ENCODE data around the gene UBE3C.

Gene UBE3C

GRCh38 chr7:157113607-157114006 lies 25.1 kb upstream of the UBE3C start:
- Histone ChIP-seq H3K4me1 (ENCODE audit: control insufficient read depth, insufficient read depth, low read length, unreplicated experiment) (no peaks in the 10 kb centered on the region), H3K27ac (ENCODE audit: low read depth, low read length) (no peak overlapping the region), H2AFZ (ENCODE audit: low read length, unreplicated experiment) (no peak overlapping the region), H3K79me2 (ENCODE audit: control insufficient read depth, insufficient read depth, low read length, unreplicated experiment) (no peaks in the 10 kb centered on the region), H3K4me3 (ENCODE audit: low read depth, low read length) (no peak overlapping the region), H3K36me3 (ENCODE audit: insufficient read depth, low read length) (no peaks in the 10 kb centered on the region), H3K27me3 (ENCODE audit: insufficient read depth, low read length) (peaks cover 60% of the 10 kb centered on the region)

- H3K36me3 ChIP-seq (ENCODE audit: insufficient read depth, low read length) = no peaks in the 10 kb centered on the region
- H3K4me3 ChIP-seq (ENCODE audit: low read depth, low read length) = no peak overlapping the region
- H3K27ac ChIP-seq (ENCODE audit: low read depth, low read length) = no peak overlapping the region
- no peaks in the 10 kb centered on the region for H3K79me2 ChIP-seq (ENCODE audit: control insufficient read depth, insufficient read depth, low read length, unreplicated experiment)
- H3K27me3 ChIP-seq (ENCODE audit: insufficient read depth, low read length) = peaks cover 43% of the 10 kb centered on the region
- no peaks in the 10 kb centered on the region for H3K4me1 ChIP-seq (ENCODE audit: control insufficient read depth, insufficient read depth, low read length, unreplicated experiment)
- no peak overlapping the region for H2AFZ ChIP-seq (ENCODE audit: low read length, unreplicated experiment)
These were observed 22.0 kb upstream of the UBE3C start for GRCh38 chr7:157116762-157117161.

- H3K79me2 ChIP-seq (ENCODE audit: control insufficient read depth, insufficient read depth, low read length, unreplicated experiment) = no peaks in the 10 kb centered on the region
- no peaks in the 10 kb centered on the region for H3K36me3 ChIP-seq (ENCODE audit: insufficient read depth, low read length)
- no peaks in the 10 kb centered on the region for H3K4me1 ChIP-seq (ENCODE audit: control insufficient read depth, insufficient read depth, low read length, unreplicated experiment)
- H2AFZ ChIP-seq (ENCODE audit: low read length, unreplicated experiment) = no peak overlapping the region
- no peak overlapping the region for H3K4me3 ChIP-seq (ENCODE audit: low read depth, low read length)
- H3K27me3 ChIP-seq (ENCODE audit: insufficient read depth, low read length) = peaks cover 36% of the 10 kb centered on the region
- H3K27ac ChIP-seq (ENCODE audit: low read depth, low read length) = no peak overlapping the region
These were observed 20.9 kb upstream of the UBE3C start for GRCh38 chr7:157117796-157118195.

- Histone ChIP-seq H3K4me3 (ENCODE audit: low read depth, low read length) (no peak overlapping the region), H3K79me2 (ENCODE audit: control insufficient read depth, insufficient read depth, low read length, unreplicated experiment) (no peaks in the 10 kb centered on the region), H3K27me3 (ENCODE audit: insufficient read depth, low read length) (peaks cover 14% of the 10 kb centered on the region; the same call in 1 of the 2 replicates), H3K36me3 (ENCODE audit: insufficient read depth, low read length) (no peaks in the 10 kb centered on the region), H2AFZ (ENCODE audit: low read length, unreplicated experiment) (no peak overlapping the region), H3K27ac (ENCODE audit: low read depth, low read length) (no peak overlapping the region), H3K4me1 (ENCODE audit: control insufficient read depth, insufficient read depth, low read length, unreplicated experiment) (no peaks in the 10 kb centered on the region)
These were observed 18.5 kb upstream of the UBE3C start for GRCh38 chr7:157120181-157120580.

GRCh38 chr7:157121184-157121715 lies 17.5 kb upstream of the UBE3C start:
- Histone ChIP-seq H3K4me3 (ENCODE audit: low read depth, low read length) (no peak overlapping the region), H3K79me2 (ENCODE audit: control insufficient read depth, insufficient read depth, low read length, unreplicated experiment) (no peaks in the 10 kb centered on the region), H3K4me1 (ENCODE audit: control insufficient read depth, insufficient read depth, low read length, unreplicated experiment) (no peaks in the 10 kb centered on the region), H3K27me3 (ENCODE audit: insufficient read depth, low read length) (peaks cover 6% of the 10 kb centered on the region; the same call in 1 of the 2 replicates), H3K36me3 (ENCODE audit: insufficient read depth, low read length) (no peaks in the 10 kb centered on the region), H2AFZ (ENCODE audit: low read length, unreplicated experiment) (no peak overlapping the region), H3K27ac (ENCODE audit: low read depth, low read length) (no peak overlapping the region)

- Histone ChIP-seq H3K27ac (ENCODE audit: low read depth, low read length) (no peak overlapping the region), H3K4me1 (ENCODE audit: control insufficient read depth, insufficient read depth, low read length, unreplicated experiment) (no peaks in the 10 kb centered on the region), H3K27me3 (ENCODE audit: insufficient read depth, low read length) (peaks cover 2% of the 10 kb centered on the region; the same call in 1 of the 2 replicates), H2AFZ (ENCODE audit: low read length, unreplicated experiment) (no peak overlapping the region), H3K79me2 (ENCODE audit: control insufficient read depth, insufficient read depth, low read length, unreplicated experiment) (no peaks in the 10 kb centered on the region), H3K36me3 (ENCODE audit: insufficient read depth, low read length) (no peaks in the 10 kb centered on the region), H3K4me3 (ENCODE audit: low read depth, low read length) (no peak overlapping the region)
These were observed 15.8 kb upstream of the UBE3C start for GRCh38 chr7:157122800-157123495.

GRCh38 chr7:157124690-157125089 lies 14.0 kb upstream of the UBE3C start:
- Histone ChIP-seq H3K27ac (ENCODE audit: low read depth, low read length) (no peak overlapping the region), H3K27me3 (ENCODE audit: insufficient read depth, low read length) (peaks cover 5% of the 10 kb centered on the region; the same call in 1 of the 2 replicates), H3K4me3 (ENCODE audit: low read depth, low read length) (no peak overlapping the region), H3K4me1 (ENCODE audit: control insufficient read depth, insufficient read depth, low read length, unreplicated experiment) (no peaks in the 10 kb centered on the region), H2AFZ (ENCODE audit: low read length, unreplicated experiment) (no peak overlapping the region), H3K79me2 (ENCODE audit: control insufficient read depth, insufficient read depth, low read length, unreplicated experiment) (no peaks in the 10 kb centered on the region), H3K36me3 (ENCODE audit: insufficient read depth, low read length) (no peaks in the 10 kb centered on the region)

GRCh38 chr7:157125376-157126223 lies 13.1 kb upstream of the UBE3C start:
- no peak overlapping the region for H3K4me3 ChIP-seq (ENCODE audit: low read depth, low read length)
- no peaks in the 10 kb centered on the region for H3K79me2 ChIP-seq (ENCODE audit: control insufficient read depth, insufficient read depth, low read length, unreplicated experiment)
- no peaks in the 10 kb centered on the region for H3K4me1 ChIP-seq (ENCODE audit: control insufficient read depth, insufficient read depth, low read length, unreplicated experiment)
- no peak overlapping the region for H3K27ac ChIP-seq (ENCODE audit: low read depth, low read length)
- no peaks in the 10 kb centered on the region for H3K36me3 ChIP-seq (ENCODE audit: insufficient read depth, low read length)
- no peak overlapping the region for H2AFZ ChIP-seq (ENCODE audit: low read length, unreplicated experiment)
- peaks cover 11% of the 10 kb centered on the region for H3K27me3 ChIP-seq (ENCODE audit: insufficient read depth, low read length)

GRCh38 chr7:157126921-157127320 lies 11.8 kb upstream of the UBE3C start:
- H3K36me3 ChIP-seq (ENCODE audit: insufficient read depth, low read length) = no peaks in the 10 kb centered on the region
- no peak overlapping the region for H2AFZ ChIP-seq (ENCODE audit: low read length, unreplicated experiment)
- no peak overlapping the region for H3K27ac ChIP-seq (ENCODE audit: low read depth, low read length)
- no peak overlapping the region for H3K4me3 ChIP-seq (ENCODE audit: low read depth, low read length)
- no peaks in the 10 kb centered on the region for H3K79me2 ChIP-seq (ENCODE audit: control insufficient read depth, insufficient read depth, low read length, unreplicated experiment)
- H3K4me1 ChIP-seq (ENCODE audit: control insufficient read depth, insufficient read depth, low read length, unreplicated experiment) = no peaks in the 10 kb centered on the region
- H3K27me3 ChIP-seq (ENCODE audit: insufficient read depth, low read length) = peaks cover 16% of the 10 kb centered on the region

GRCh38 chr7:157129200-157129599 lies 9.5 kb upstream of the UBE3C start:
- Histone ChIP-seq H2AFZ (ENCODE audit: low read length, unreplicated experiment) (no peak overlapping the region), H3K4me1 (ENCODE audit: control insufficient read depth, insufficient read depth, low read length, unreplicated experiment) (no peaks in the 10 kb centered on the region), H3K27ac (ENCODE audit: low read depth, low read length) (no peak overlapping the region), H3K27me3 (ENCODE audit: insufficient read depth, low read length) (peaks cover 16% of the 10 kb centered on the region), H3K36me3 (ENCODE audit: insufficient read depth, low read length) (no peaks in the 10 kb centered on the region), H3K79me2 (ENCODE audit: control insufficient read depth, insufficient read depth, low read length, unreplicated experiment) (no peaks in the 10 kb centered on the region), H3K4me3 (ENCODE audit: low read depth, low read length) (no peak overlapping the region)

All from ACC112 (cell line).